C4-2B (cell line): ENCODE measurements around the gene ZNF565.
A peak's percentile ranks its signal among the peaks of the same experiment; 100 is the strongest.
"Not testable (repeated sequence)": the region's sequence is repeated elsewhere in the genome, so short reads cannot be mapped to it uniquely, and the experiment has no call there.

Experiments
- H3K27ac ChIP-seq: fragments of 450-650 bp; 2 replicates; pipeline ENCODE4 v1.5.1; 2017
- ZFX ChIP-seq: fragments of 450-650 bp; IDR thresholded peaks from 2 replicates; pipeline ENCODE4 v1.6.1; 2017
- TF ChIP-seq, protein P1 (sequence below): fragments of 450-650 bp; conservative IDR thresholded peaks from 2 replicates; pipeline ENCODE4 v1.5.1; 2017; ENCODE audit warnings: mild to moderate bottlenecking

The ZNF565 gene

DNA sequence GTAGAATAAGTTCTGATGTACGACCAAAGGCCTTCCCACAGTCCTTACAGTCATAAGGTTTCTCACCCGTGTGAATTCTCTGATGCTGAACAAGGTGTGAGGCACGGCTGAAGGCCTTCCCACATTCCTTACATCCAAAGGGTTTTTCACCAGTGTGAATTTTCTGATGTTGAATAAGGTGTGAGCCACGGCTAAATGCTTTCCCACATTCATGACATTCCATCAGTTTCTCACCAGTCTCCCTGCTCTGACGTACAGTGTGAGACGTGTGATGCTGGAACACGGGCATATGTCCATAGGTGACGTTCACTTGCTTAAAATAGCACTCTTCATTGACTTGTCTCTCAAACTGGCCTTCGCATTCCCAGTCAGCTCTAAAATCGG, 31.2 kb downstream of the ZNF565 start:
- H3K27ac ChIP-seq: no peak overlapping the region
- TF ChIP-seq, protein P1, sequence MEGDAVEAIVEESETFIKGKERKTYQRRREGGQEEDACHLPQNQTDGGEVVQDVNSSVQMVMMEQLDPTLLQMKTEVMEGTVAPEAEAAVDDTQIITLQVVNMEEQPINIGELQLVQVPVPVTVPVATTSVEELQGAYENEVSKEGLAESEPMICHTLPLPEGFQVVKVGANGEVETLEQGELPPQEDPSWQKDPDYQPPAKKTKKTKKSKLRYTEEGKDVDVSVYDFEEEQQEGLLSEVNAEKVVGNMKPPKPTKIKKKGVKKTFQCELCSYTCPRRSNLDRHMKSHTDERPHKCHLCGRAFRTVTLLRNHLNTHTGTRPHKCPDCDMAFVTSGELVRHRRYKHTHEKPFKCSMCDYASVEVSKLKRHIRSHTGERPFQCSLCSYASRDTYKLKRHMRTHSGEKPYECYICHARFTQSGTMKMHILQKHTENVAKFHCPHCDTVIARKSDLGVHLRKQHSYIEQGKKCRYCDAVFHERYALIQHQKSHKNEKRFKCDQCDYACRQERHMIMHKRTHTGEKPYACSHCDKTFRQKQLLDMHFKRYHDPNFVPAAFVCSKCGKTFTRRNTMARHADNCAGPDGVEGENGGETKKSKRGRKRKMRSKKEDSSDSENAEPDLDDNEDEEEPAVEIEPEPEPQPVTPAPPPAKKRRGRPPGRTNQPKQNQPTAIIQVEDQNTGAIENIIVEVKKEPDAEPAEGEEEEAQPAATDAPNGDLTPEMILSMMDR: no peak
- no peak for TF ChIP-seq ZFX

DNA sequence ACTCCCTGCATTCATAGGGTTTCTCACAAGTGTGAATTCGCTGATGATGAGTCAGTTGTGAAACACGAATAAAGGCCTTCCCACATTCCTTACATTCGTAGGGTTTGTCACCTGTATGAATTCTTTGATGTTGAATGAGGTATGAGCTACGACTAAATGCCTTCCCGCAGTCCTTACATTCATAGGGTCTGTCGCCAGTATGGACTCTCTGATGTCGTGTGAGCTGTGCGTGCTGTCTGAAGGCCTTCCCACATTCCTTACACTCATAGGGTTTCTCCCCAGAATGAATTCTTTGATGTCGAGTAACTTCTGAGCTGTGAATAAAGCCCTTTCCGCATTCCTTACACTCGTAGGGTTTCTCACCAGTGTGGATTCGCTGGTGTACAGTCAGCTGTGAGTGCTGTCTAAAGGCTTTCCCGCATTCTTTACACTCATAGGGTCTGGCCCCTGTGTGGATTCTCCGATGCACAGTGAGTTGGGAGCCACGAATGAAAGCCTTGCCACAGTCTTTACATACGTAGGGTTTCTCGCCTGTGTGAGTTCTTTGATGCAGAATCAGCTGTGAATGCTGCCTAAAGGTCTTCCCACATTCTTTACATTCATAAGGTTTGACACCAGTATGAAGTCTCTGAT, 31.7 kb downstream of the ZNF565 start:
- no peak overlapping the region for H3K27ac ChIP-seq
- no peak for TF ChIP-seq ZFX
- TF ChIP-seq, protein P1: no peak

DNA sequence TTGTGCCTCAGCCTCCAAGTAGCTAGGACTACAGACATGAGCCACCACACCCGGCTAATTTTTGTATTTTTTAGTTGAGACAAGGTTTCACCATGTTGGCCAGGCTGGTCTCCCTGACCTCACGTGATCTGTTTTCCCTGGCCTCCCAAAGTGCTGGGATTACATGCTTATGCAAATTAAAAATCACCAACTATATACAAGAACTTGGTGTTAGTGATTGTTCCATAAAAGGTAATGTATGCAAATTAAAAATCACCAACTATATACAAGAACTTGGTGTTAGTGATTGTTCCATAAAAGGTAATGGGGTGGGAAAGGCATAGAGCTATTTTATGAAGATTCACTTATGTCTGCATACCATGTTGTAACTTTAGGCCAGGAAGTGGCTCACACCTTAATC, 35.4 kb downstream of the ZNF565 start:
- not testable (repeated sequence) for H3K27ac ChIP-seq

DNA sequence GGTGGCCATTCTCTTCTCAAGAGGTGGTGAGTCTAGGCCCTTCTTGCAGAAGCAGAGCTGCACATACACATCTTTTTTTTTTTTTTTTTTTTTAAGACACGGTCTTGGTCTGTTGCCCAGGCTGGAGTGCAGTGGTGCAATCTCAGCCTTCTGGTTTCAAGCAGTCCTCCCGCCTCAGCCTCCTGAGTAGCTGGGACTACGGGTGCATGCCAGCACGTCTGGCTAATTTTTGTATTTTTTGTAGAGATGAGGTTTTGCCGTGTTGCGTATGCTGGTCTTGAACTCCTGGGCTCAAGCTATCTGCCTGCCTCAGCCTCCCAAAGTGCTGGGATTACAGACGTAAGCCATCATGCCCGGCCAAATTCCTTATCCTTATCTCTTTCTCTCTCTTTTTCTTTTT, 40.6 kb downstream of the ZNF565 start:
- H3K27ac ChIP-seq: not testable (repeated sequence)

DNA sequence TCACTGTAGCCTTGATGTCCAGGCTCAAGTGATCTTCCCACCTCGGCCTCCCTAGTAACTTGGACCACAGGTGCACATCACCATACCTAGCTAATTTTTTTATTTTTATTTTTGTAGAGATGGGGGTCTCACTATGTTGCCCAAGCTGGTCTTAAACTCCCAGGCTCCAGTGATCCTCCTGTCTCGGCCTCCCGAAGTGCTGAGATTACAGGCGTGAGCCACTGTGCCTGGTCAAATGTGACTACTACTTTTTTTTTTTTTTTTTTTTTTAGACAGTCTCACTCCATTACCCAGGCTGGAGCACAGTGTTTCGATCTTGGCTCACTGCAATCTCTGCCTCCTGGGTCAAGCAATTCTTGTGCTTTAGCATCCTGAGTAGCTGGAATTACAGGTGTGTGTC, 41.6 kb downstream of the ZNF565 start:
- no peak overlapping the region for H3K27ac ChIP-seq
- TF ChIP-seq, protein P1: no peak
- no peak for TF ChIP-seq ZFX

DNA sequence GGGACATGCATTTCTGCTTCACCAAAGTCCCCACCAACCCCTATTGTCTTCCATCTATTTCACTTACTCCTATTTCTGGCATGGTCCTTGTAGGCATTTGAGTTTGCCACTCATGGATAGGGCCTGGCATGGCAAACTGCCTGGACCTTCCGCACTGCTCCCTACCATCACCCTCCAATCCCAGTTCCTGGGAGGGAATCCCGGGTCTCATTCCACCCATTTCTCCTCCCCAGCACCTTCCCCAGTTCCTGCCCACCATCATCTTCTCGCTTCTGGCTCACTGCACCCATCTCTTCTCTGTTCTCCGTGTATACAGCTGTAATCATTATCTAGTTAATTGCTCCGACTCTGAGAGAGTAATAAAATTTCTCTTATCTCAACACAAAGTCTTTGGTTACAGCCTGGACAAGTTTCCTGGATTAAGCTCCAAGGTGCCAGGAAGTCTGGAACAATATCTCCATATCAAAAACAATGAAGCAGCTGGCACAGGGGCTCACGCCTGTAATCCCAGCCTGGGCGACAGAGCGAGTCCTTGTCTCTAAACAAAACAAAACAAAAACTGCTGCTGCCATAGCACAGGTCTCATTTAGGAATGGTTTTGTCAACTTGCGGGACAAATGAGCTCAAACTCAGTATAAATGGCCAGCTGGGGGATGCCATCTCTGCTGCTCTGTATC, 45.2 kb downstream of the ZNF565 start:
- peak overlapping the region; percentile 52 for H3K27ac ChIP-seq
- TF ChIP-seq, protein P1: no peak
- no peak for TF ChIP-seq ZFX

DNA sequence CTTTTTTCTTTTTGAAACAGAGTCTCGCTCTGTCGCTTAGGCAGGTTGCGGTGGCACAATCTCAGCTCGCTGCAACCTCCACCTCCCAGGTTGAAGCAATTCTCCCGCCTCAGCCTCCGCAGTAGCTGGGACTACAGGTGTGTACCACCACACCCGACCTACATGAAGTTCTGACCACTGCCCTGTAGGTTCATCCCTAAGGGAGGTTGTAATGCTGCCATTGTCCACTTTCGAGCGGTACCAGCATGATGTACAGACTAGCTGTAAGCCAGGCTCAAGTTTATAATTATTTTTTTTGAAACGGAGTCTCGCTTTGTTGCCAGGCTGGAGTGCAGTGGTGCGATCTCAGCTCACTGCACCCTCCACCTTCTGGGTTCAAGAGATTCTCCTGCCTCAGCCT, 50.7 kb downstream of the ZNF565 start:
- TF ChIP-seq, protein P1: no peak
- TF ChIP-seq ZFX: no peak
- H3K27ac ChIP-seq: no peak overlapping the region

DNA sequence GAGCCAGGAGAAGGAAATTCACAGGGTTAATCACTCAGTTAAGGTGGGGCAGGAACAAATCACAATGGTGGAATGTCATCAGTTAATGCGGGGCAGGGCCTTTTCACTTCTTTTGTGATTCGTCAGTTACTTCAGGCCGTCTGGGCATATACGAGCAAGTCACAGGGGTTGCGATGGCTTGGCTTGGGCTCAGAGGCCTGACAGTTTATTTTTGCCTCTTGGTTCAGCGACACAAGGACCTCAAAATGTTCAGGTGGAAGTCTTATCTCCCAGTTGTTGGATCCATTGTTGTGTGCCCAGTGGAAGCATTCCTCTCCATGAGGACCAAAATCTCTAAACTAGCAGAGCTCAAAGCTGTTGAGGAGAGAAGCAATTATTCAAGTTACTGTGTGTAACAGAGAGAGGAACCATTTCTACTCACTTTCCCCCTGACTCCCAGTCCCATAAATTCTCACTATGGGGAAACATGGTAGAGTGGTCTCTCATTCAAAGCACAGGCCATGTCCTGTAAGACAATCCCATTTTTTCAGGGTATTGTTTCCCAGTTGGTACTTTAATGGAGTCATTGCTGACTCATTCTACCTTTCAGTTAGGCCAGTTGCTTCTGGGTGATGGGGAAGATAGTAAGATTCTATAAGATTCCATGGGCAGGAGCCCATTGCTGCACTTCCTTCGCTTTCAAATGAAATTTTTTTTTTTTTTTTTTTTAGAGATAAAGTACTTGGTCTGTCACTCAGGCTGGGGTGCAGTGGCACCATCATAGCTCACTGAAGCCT, 53.5 kb downstream of the ZNF565 start:
- TF ChIP-seq ZFX: no peak
- TF ChIP-seq, protein P1: no peak
- H3K27ac ChIP-seq: no peak overlapping the region
